Astrocyte of the cerebellum (primary cell): ENCODE measurements around the gene RNPS1.

Source experiments
- DNase-seq: peaks from one replicate; pipeline ENCODE4 v3.0.0-alpha.2; 2011; ENCODE audit warnings: low read depth
- H3K4me3 ChIP-seq: 2 replicates; pipeline ENCODE4 v1.5.1; 2011; ENCODE audit warnings: mild to moderate bottlenecking, low read depth, low read length, moderate library complexity
- CTCF ChIP-seq: IDR thresholded peaks from 2 replicates; pipeline ENCODE4 v1.5.1; 2012; ENCODE audit warnings: low read length, low read depth, moderate library complexity, mild to moderate bottlenecking; ENCODE audit errors: missing control alignments
- in situ Hi-C: cut with HindIII; loops from 2 replicates; pipeline ENCODE4 v1.10.0; 2017; ENCODE audit warnings: low sequenced_read_pairs

The RNPS1 gene

GRCh38 chr16:2276368-2277195, 8.7 kb upstream of the RNPS1 start:
- in situ Hi-C loops: loop anchor here (10.0 kb wide), 1 partner anchor 58 kb away; no protein-coding TSS in a partner anchor
- H3K4me3 ChIP-seq: no peak overlapping the region
- no peak for DNase-seq
- TF ChIP-seq CTCF: no peak

GRCh38 chr16:2275476-2276367, 7.8 kb upstream of the RNPS1 start:
- no peak for TF ChIP-seq CTCF
- no peak for DNase-seq
- no peak overlapping the region for H3K4me3 ChIP-seq
- in situ Hi-C loops: loop anchor here (10.0 kb wide), 1 partner anchor 59 kb away; no protein-coding TSS in a partner anchor

GRCh38 chr16:2273931-2274330, 6.0 kb upstream of the RNPS1 start:
- TF ChIP-seq CTCF: no peak
- in situ Hi-C loops: loop anchor here (10.0 kb wide), 1 partner anchor 61 kb away; no protein-coding TSS in a partner anchor
- DNase-seq: no peak
- H3K4me3 ChIP-seq: no peak overlapping the region

- in situ Hi-C loops: loop anchor here (10.0 kb wide), 1 partner anchor 61 kb away; no protein-coding TSS in a partner anchor
- H3K4me3 ChIP-seq: no peak overlapping the region
- no peak for TF ChIP-seq CTCF
- DNase-seq: no peak
Measured at GRCh38 chr16:2273484-2273883, 5.6 kb upstream of the RNPS1 start.

- TF ChIP-seq CTCF: no peak
- in situ Hi-C loops: loop anchor here (10.0 kb wide), 1 partner anchor 63 kb away; no protein-coding TSS in a partner anchor
- no peak for DNase-seq
- H3K4me3 ChIP-seq: no peak overlapping the region
Measured at GRCh38 chr16:2271848-2272461, 4.0 kb upstream of the RNPS1 start.
